Loucy (cell line): ENCODE measurements around the gene PLXNB1.

Source experiments
- H2AFZ ChIP-seq: fragments of 200-600 bp; sonication (generic); 2 replicates; pipeline ENCODE4 v1.6.0; 2016; ENCODE audit warnings: antibody characterized with exemption, mild to moderate bottlenecking, low read length, moderate library complexity
- H3F3A ChIP-seq: fragments of 200-600 bp; 2 replicates; pipeline ENCODE4 v1.6.0; 2016; ENCODE audit warnings: antibody characterized with exemption, low read depth, mild to moderate bottlenecking
- H3K27me3 ChIP-seq: fragments of 200-600 bp; sonication (generic); 2 replicates; pipeline ENCODE4 v1.6.1; 2014; ENCODE audit warnings: low read length, mild to moderate bottlenecking; ENCODE audit not compliant: insufficient read depth, poor library complexity, severe bottlenecking
- H3K36me3 ChIP-seq: fragments of 200-600 bp; sonication (generic); 2 replicates; pipeline ENCODE4 v1.6.1; 2016; ENCODE audit warnings: low read length; ENCODE audit not compliant: insufficient read depth
- H3K4me1 ChIP-seq: fragments of 200-600 bp; sonication (generic); 2 replicates; pipeline ENCODE4 v1.5.1; 2014; ENCODE audit warnings: low read length, mild to moderate bottlenecking; ENCODE audit not compliant: insufficient read depth, poor library complexity, severe bottlenecking
- H3K4me2 ChIP-seq: fragments of 200-600 bp; sonication (generic); 2 replicates; pipeline ENCODE4 v1.6.0; 2014; ENCODE audit warnings: antibody characterized with exemption, low read length, low read depth, mild to moderate bottlenecking; ENCODE audit not compliant: poor library complexity, severe bottlenecking
- H3K4me3 ChIP-seq: fragments of 200-600 bp; sonication (generic); 2 replicates; pipeline ENCODE4 v1.5.1; 2014; ENCODE audit warnings: low read length, mild to moderate bottlenecking, mixed read lengths; ENCODE audit not compliant: poor library complexity, severe bottlenecking
- H3K79me2 ChIP-seq: fragments of 200-600 bp; sonication (generic); 2 replicates; pipeline ENCODE4 v1.6.1; 2014; ENCODE audit warnings: low read length; ENCODE audit not compliant: insufficient read depth
- H3K9ac ChIP-seq: fragments of 200-600 bp; sonication (generic); 2 replicates; pipeline ENCODE4 v1.6.0; 2014; ENCODE audit warnings: mild to moderate bottlenecking, low read depth, low read length, moderate library complexity; ENCODE audit not compliant: poor library complexity, severe bottlenecking
- H3K9me2 ChIP-seq: fragments of 200-600 bp; sonication (generic); replicated peaks from 2 replicates; pipeline ENCODE4 v1.6.1; 2016; ENCODE audit warnings: low read depth, low read length, mixed read lengths
- H3K9me3 ChIP-seq: fragments of 200-600 bp; sonication (generic); 2 replicates; pipeline ENCODE4 v1.6.1; 2014; ENCODE audit warnings: mild to moderate bottlenecking, antibody characterized with exemption, low read length, low read depth; ENCODE audit not compliant: insufficient read depth
- H4K20me1 ChIP-seq: fragments of 200-600 bp; sonication (generic); 2 replicates; pipeline ENCODE4 v1.6.0; 2014; ENCODE audit warnings: antibody characterized with exemption, low read length, mild to moderate bottlenecking; ENCODE audit not compliant: insufficient read depth, poor library complexity, severe bottlenecking
- EZH2phosphoT487 ChIP-seq: fragments of 200-600 bp; IDR thresholded peaks from 2 replicates; pipeline ENCODE4 v1.6.1; 2018; ENCODE audit warnings: antibody characterized with exemption, mild to moderate bottlenecking, moderate library complexity, borderline replicate concordance
- TF ChIP-seq, protein P1 (sequence below): fragments of 200-600 bp; sonication (generic); conservative IDR thresholded peaks from 2 replicates; pipeline ENCODE4 v1.5.1; 2014; ENCODE audit warnings: mild to moderate bottlenecking, antibody characterized with exemption, low read length

PLXNB1 gene

DNA sequence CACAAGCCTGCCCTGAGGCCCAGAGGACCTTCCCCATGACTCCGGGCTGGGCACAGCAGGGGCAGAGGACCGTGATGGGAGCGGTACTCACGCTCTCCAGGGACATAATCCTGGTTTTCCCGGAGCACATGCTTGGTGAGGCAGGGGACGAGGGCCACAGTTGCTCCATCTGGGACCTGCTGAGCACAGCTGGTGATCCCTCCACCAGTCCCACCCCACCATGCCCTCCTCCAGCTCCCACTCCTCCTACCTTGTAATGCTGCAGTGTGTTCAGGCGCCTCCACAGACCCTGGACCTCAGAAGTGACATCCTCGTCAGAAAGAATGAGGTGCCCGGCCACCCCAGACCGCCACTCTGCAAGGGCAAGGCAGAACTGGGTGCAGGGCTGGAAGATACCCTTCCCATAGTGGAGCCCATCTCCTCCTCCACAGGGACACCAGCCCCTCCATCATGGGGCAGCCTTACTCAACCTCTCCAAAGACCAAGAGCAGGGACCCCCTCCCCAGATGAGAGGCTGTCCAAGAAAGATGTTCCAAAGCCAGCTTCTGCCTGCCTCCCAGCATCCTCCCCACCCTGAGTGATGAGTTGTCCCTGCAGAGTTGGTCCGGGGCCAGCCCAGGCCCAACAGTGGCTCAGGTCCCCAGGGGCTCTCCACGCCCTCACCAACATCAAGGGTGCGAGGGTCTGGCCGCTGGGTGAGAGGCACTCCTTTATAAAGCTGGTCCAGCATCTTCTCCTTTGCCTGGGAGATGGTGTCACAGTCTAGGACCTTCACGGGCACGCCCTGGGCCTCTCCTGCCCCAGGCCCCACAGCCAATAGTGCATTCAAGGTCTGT lies 19.5 kb downstream of the PLXNB1 start:
- H3K4me3 ChIP-seq, result no peak overlapping the region
- TF ChIP-seq, protein P1, sequence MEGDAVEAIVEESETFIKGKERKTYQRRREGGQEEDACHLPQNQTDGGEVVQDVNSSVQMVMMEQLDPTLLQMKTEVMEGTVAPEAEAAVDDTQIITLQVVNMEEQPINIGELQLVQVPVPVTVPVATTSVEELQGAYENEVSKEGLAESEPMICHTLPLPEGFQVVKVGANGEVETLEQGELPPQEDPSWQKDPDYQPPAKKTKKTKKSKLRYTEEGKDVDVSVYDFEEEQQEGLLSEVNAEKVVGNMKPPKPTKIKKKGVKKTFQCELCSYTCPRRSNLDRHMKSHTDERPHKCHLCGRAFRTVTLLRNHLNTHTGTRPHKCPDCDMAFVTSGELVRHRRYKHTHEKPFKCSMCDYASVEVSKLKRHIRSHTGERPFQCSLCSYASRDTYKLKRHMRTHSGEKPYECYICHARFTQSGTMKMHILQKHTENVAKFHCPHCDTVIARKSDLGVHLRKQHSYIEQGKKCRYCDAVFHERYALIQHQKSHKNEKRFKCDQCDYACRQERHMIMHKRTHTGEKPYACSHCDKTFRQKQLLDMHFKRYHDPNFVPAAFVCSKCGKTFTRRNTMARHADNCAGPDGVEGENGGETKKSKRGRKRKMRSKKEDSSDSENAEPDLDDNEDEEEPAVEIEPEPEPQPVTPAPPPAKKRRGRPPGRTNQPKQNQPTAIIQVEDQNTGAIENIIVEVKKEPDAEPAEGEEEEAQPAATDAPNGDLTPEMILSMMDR, result no peak
- TF ChIP-seq EZH2phosphoT487, result no peak
- peaks cover 77% of the 10 kb centered on the region; the same call in 1 of the 2 replicates for H3K36me3 ChIP-seq

DNA sequence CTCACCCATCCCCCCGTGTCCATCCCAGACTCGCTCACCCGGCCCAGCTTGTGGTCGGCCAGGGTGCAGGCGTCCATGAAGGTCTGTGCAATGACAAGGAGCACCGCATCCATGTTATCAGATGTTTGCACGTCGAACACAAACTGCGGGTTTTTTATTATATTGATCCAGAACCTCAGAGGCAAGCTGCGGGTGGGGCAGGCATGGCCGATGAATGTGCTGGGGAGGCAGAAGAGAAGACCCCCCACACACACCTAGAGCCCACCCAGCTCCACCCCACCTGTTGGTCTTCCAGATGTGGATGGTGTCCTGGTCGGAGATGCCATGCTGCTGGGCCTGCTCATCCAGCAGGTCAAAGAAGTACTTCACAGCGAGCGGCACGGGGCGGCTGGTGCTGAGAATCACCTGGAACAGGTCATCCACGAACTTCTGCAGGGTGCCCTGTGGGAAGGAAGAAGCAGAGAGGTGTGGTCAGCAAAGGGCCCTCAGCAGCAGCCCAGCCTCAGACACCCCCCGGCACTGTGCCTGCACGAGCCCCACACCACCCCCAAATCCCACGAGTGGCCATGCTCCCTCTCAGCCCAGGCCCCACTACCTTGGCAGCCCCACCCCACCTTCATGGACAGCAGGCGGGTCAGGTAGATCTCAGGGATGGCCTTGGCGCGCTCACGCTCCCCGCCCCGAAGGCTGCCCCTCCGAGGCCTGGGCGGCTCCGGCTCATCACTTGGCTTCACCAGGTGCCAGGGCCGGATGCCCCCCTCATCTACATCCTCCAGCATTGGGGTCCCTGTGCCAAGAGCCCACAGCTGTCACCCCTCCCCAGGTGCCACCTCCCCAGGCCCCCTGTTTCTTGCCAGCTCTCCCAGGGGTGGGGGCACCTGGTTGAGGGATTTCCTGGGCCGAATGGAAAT lies 20.3 kb downstream of the PLXNB1 start:
- Histone ChIP-seq H3K4me3 (no peak overlapping the region), H2AFZ (no peak overlapping the region), H3K79me2 (no peaks in the 10 kb centered on the region), H3K4me2 (no peak overlapping the region), H3K9me3 (no peaks in the 10 kb centered on the region), H3K9ac (no peak overlapping the region), H3K36me3 (peaks cover 76% of the 10 kb centered on the region; the same call in 1 of the 2 replicates), H3K9me2 (no peaks in the 10 kb centered on the region), H4K20me1 (no peaks in the 10 kb centered on the region), H3K4me1 (peaks cover 17% of the 10 kb centered on the region), H3K27me3 (no peaks in the 10 kb centered on the region), H3F3A (no peaks in the 10 kb centered on the region)
- TF ChIP-seq, protein P1, result no peak
- no peak for TF ChIP-seq EZH2phosphoT487

More for the DNA sequence above, 19.5 kb downstream of the PLXNB1 start:
- Histone ChIP-seq H2AFZ (no peak overlapping the region), H3K9ac (no peak overlapping the region), H3K4me1 (peaks cover 17% of the 10 kb centered on the region), H3K4me2 (no peak overlapping the region), H4K20me1 (no peaks in the 10 kb centered on the region), H3K9me2 (no peaks in the 10 kb centered on the region), H3K9me3 (no peaks in the 10 kb centered on the region), H3K79me2 (no peaks in the 10 kb centered on the region), H3F3A (no peaks in the 10 kb centered on the region), H3K27me3 (no peaks in the 10 kb centered on the region)

DNA sequence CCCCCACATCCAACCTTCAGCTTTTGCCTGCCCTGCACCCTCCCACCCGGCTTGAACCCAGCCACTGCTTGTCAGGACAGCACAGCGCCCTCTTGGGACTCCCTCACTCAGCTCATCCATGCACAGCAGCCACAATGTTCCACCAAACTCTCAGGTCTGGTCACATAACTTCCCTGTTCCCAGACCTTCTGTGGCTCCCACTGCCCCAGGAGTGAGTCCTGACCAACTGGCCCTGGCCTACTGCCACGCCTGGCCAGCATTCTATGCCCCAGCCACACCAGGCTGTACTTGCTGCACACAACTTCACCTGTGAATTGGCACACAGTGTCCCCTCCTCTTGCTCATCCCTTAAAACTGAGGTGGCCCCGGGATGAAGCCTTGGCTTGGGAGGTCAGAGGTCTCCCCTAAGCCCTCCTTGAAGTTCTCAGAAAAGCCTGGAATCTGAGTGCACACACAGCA lies 21.0 kb downstream of the PLXNB1 start:
- peaks cover 76% of the 10 kb centered on the region; the same call in 1 of the 2 replicates for H3K36me3 ChIP-seq
- H3K4me3 ChIP-seq, result no peak overlapping the region
- no peaks in the 10 kb centered on the region for H3K9me3 ChIP-seq
- H3K79me2 ChIP-seq, result no peaks in the 10 kb centered on the region
- no peaks in the 10 kb centered on the region for H3F3A ChIP-seq
- no peaks in the 10 kb centered on the region for H3K27me3 ChIP-seq
- no peaks in the 10 kb centered on the region for H3K9me2 ChIP-seq
- H3K9ac ChIP-seq, result no peak overlapping the region
- no peak overlapping the region for H2AFZ ChIP-seq
- no peaks in the 10 kb centered on the region for H4K20me1 ChIP-seq
- TF ChIP-seq, protein P1, result peak; percentile 55
- TF ChIP-seq EZH2phosphoT487, result no peak
- H3K4me2 ChIP-seq, result no peak overlapping the region
- peaks cover 17% of the 10 kb centered on the region for H3K4me1 ChIP-seq
